Measurements from ENCODE around the gene SYPL1. TPM values are rescaled to one million over a fixed set of nuclear protein-coding genes. Genes with fewer than 3 reads are reported as not detected.

SYPL1 gene
- total and polyA plus RNA-seq, 9 of the 15 experiments (the other 6 are each of a cell fraction or from before 2014, with no cell fraction given), result 23.8 to 214 (median 70.2) TPM

DNA sequence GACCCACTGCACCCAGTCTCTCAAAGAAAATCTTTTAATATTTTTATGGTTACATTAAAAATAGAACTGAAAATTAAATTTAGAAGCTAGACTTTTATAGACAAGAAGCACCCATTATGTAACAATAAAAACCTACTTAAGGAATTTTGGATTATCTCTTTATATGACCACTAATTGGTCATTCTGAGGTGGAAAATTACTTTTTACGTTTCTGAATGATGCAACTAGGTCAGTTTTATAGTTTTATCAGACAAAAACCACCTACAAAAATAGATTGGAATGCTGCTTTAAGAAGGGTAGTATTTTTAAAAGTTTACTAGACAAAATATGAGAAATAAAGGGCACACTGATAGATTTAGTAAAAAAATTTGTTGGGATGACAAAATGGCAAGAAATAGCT lies 16.5 kb downstream of the SYPL1 start:
- Histone ChIP-seq H3K27me3 (ENCODE audit: control insufficient read depth in 2 of 2, insufficient read depth in 2 of 2, low read length in 2 of 2) (no peaks in the 10 kb centered on the region), H3K9me1 (ENCODE audit: control insufficient read depth, insufficient read depth, low read length) (no peaks in the 10 kb centered on the region), H3K9ac (ENCODE audit: insufficient read depth in 1 of 2, low read depth in 2 of 2, low read length in 2 of 2) (no peak overlapping the region), H4K20me1 (replicated peaks; ENCODE audit: control insufficient read depth, insufficient read depth, low read length) (0 out of 2 replicates have a peak, but pooled peaks cover 4% of the 10 kb centered on the region), H2AFZ (ENCODE audit: low read depth, low read length) (no peak overlapping the region), H3K9me3 (replicated peaks; ENCODE audit: control insufficient read depth, insufficient read depth, low read depth, low read length) (no peaks in the 10 kb centered on the region), H3K27ac (ENCODE audit: extremely low read depth, low read depth, low read length) (no peak overlapping the region), H3K4me2 (ENCODE audit: insufficient read depth, low read length) (no peak overlapping the region), H3K4me1 (replicated peaks in 1 of 2; ENCODE audit: control insufficient read depth in 2 of 2, insufficient read depth in 2 of 2, low read length in 2 of 2) (peaks cover 0 to 3% of the 10 kb centered on the region in 2 experiments; a peak in 2 of 5 replicates), H3K4me3 (no peak overlapping the region), H3K79me2 (ENCODE audit: control insufficient read depth, insufficient read depth, low read length) (peaks cover 11% of the 10 kb centered on the region), H3K36me3 (ENCODE audit: control insufficient read depth, insufficient read depth, low read length) (peaks cover 65% of the 10 kb centered on the region)
- FAIRE-seq (no peak), ATAC-seq (no peak), DNase-seq (ENCODE audit: extremely low read depth in 1 of 4, low spot score in 3 of 4) (no peak)
- WGBS (ENCODE audit: insufficient coverage, low coverage, missing lambda C conversion rate), result 88% methylated on average over 1 of the region's 1 CpG
- POLR2A ChIA-PET, result interaction anchor here (0.6 to 1.4 kb wide), 3 partner anchors 16 to 866 kb away, joined by 3 read pairs; no protein-coding TSS in a partner anchor
- intact Hi-C loops (cut with micrococcal nuclease) (no loop called here), in situ Hi-C loops (cut with MboI) (no loop called here)
- CTCF ChIA-PET (ENCODE audit: low intra/inter-chr PET ratio), result interaction anchor here (0.7 kb wide), 1 partner anchor 39 kb away, joined by 3 read pairs; no protein-coding TSS in a partner anchor
- no TSS peak for BruUV-seq (replicated peaks)
- TF ChIP-seq ZNF175 (CRISPR knock-in tag; IDR thresholded peaks at IDR 0.05; ENCODE audit: low read depth) (no peak), CHD1 (IDR thresholded peaks at IDR 0.05; ENCODE audit: low read length) (no peak), ZNF124 (CRISPR knock-in tag; IDR thresholded peaks at IDR 0.05) (no peak), TOE1 (IDR thresholded peaks at IDR 0.05; ENCODE audit: borderline replicate concordance) (no peak), TOE1 (CRISPR knock-in tag; IDR thresholded peaks at IDR 0.05; ENCODE audit: borderline replicate concordance, low read depth) (no peak), ELF2 (CRISPR knock-in tag; IDR thresholded peaks at IDR 0.05) (no peak), SRSF1 (IDR thresholded peaks at IDR 0.05; ENCODE audit: low read depth, low read length) (no peak)
- TF ChIP-seq, protein P1, sequence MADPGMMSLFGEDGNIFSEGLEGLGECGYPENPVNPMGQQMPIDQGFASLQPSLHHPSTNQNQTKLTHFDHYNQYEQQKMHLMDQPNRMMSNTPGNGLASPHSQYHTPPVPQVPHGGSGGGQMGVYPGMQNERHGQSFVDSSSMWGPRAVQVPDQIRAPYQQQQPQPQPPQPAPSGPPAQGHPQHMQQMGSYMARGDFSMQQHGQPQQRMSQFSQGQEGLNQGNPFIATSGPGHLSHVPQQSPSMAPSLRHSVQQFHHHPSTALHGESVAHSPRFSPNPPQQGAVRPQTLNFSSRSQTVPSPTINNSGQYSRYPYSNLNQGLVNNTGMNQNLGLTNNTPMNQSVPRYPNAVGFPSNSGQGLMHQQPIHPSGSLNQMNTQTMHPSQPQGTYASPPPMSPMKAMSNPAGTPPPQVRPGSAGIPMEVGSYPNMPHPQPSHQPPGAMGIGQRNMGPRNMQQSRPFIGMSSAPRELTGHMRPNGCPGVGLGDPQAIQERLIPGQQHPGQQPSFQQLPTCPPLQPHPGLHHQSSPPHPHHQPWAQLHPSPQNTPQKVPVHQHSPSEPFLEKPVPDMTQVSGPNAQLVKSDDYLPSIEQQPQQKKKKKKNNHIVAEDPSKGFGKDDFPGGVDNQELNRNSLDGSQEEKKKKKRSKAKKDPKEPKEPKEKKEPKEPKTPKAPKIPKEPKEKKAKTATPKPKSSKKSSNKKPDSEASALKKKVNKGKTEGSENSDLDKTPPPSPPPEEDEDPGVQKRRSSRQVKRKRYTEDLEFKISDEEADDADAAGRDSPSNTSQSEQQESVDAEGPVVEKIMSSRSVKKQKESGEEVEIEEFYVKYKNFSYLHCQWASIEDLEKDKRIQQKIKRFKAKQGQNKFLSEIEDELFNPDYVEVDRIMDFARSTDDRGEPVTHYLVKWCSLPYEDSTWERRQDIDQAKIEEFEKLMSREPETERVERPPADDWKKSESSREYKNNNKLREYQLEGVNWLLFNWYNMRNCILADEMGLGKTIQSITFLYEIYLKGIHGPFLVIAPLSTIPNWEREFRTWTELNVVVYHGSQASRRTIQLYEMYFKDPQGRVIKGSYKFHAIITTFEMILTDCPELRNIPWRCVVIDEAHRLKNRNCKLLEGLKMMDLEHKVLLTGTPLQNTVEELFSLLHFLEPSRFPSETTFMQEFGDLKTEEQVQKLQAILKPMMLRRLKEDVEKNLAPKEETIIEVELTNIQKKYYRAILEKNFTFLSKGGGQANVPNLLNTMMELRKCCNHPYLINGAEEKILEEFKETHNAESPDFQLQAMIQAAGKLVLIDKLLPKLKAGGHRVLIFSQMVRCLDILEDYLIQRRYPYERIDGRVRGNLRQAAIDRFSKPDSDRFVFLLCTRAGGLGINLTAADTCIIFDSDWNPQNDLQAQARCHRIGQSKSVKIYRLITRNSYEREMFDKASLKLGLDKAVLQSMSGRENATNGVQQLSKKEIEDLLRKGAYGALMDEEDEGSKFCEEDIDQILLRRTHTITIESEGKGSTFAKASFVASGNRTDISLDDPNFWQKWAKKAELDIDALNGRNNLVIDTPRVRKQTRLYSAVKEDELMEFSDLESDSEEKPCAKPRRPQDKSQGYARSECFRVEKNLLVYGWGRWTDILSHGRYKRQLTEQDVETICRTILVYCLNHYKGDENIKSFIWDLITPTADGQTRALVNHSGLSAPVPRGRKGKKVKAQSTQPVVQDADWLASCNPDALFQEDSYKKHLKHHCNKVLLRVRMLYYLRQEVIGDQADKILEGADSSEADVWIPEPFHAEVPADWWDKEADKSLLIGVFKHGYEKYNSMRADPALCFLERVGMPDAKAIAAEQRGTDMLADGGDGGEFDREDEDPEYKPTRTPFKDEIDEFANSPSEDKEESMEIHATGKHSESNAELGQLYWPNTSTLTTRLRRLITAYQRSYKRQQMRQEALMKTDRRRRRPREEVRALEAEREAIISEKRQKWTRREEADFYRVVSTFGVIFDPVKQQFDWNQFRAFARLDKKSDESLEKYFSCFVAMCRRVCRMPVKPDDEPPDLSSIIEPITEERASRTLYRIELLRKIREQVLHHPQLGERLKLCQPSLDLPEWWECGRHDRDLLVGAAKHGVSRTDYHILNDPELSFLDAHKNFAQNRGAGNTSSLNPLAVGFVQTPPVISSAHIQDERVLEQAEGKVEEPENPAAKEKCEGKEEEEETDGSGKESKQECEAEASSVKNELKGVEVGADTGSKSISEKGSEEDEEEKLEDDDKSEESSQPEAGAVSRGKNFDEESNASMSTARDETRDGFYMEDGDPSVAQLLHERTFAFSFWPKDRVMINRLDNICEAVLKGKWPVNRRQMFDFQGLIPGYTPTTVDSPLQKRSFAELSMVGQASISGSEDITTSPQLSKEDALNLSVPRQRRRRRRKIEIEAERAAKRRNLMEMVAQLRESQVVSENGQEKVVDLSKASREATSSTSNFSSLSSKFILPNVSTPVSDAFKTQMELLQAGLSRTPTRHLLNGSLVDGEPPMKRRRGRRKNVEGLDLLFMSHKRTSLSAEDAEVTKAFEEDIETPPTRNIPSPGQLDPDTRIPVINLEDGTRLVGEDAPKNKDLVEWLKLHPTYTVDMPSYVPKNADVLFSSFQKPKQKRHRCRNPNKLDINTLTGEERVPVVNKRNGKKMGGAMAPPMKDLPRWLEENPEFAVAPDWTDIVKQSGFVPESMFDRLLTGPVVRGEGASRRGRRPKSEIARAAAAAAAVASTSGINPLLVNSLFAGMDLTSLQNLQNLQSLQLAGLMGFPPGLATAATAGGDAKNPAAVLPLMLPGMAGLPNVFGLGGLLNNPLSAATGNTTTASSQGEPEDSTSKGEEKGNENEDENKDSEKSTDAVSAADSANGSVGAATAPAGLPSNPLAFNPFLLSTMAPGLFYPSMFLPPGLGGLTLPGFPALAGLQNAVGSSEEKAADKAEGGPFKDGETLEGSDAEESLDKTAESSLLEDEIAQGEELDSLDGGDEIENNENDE (IDR thresholded peaks at IDR 0.05; ENCODE audit: low read depth, low read length), result no peak
- TF ChIP-seq, protein P2, sequence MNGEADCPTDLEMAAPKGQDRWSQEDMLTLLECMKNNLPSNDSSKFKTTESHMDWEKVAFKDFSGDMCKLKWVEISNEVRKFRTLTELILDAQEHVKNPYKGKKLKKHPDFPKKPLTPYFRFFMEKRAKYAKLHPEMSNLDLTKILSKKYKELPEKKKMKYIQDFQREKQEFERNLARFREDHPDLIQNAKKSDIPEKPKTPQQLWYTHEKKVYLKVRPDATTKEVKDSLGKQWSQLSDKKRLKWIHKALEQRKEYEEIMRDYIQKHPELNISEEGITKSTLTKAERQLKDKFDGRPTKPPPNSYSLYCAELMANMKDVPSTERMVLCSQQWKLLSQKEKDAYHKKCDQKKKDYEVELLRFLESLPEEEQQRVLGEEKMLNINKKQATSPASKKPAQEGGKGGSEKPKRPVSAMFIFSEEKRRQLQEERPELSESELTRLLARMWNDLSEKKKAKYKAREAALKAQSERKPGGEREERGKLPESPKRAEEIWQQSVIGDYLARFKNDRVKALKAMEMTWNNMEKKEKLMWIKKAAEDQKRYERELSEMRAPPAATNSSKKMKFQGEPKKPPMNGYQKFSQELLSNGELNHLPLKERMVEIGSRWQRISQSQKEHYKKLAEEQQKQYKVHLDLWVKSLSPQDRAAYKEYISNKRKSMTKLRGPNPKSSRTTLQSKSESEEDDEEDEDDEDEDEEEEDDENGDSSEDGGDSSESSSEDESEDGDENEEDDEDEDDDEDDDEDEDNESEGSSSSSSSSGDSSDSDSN (IDR thresholded peaks at IDR 0.05; ENCODE audit: borderline replicate concordance in 1 of 2, low read depth in 2 of 2, low read length in 2 of 2), result no peak

Data from K562 (cell line).